ENCODE measurements around the gene ITSN2.

GRCh38 chr2:24349097-24349496, 11.2 kb downstream of the ITSN2 start:
- TF ChIP-seq POLR2AphosphoS5 (IDR thresholded peaks at IDR 0.05) (no peak), CTCF (IDR thresholded peaks at IDR 0.05; ENCODE audit: poor library complexity, severe bottlenecking) (no peak), EZH2 (IDR thresholded peaks at IDR 0.05; ENCODE audit: borderline replicate concordance, insufficient read depth, low read length, poor library complexity, severe bottlenecking) (no peak), RAD21 (conservative IDR thresholded peaks at IDR 0.05) (no peak)
